Hematopoietic multipotent progenitor cell treated with erythropoietin and hydrocortisone succinate and interleukin-3 and kit ligand, for 15 days (in vitro differentiated cells): Measurements from ENCODE around the gene SPIN2B.
"Not testable (repeated sequence)": the region's sequence is repeated elsewhere in the genome, so short reads cannot be mapped to it uniquely, and the experiment has no call there.

Experiments used
- DNase-seq: peaks from one replicate; pipeline ENCODE4 v3.0.0-alpha.2; 2015; ENCODE audit warnings: low spot score

The SPIN2B gene

DNA sequence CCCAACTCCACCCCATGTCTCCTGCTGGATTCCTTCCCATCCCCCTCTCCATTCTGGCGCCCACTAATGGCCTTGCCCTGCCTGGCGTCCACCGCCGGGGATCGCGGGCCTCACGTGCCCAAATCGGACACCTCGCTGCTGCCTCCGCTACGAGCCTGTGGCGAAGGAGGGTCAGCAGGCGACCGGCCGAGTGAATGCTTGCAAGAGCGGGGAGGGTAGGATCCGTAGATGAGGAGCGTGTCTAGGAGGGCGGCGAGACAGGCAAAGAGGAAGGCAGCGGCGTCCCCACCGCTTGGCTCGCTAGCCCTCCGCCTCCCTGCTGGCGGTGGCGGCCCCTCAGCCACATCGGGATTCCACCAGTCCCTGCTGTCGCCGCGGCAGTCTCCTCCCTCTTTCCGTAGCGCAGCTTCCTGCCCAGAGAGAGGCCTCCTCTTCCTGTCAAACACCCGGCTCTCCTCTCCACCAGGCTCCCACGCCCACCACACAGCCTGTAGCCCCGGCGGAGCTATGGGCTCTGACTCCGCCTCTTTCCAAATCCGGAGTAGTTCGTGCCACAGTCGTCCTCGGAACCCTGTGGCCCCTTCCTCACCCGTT, at the start of gene SPIN2B:
Gene SPIN2B (minus strand): TSS at position 387 of the 594 bp plus-strand sequence.
- peak; percentile 69 for DNase-seq

DNA sequence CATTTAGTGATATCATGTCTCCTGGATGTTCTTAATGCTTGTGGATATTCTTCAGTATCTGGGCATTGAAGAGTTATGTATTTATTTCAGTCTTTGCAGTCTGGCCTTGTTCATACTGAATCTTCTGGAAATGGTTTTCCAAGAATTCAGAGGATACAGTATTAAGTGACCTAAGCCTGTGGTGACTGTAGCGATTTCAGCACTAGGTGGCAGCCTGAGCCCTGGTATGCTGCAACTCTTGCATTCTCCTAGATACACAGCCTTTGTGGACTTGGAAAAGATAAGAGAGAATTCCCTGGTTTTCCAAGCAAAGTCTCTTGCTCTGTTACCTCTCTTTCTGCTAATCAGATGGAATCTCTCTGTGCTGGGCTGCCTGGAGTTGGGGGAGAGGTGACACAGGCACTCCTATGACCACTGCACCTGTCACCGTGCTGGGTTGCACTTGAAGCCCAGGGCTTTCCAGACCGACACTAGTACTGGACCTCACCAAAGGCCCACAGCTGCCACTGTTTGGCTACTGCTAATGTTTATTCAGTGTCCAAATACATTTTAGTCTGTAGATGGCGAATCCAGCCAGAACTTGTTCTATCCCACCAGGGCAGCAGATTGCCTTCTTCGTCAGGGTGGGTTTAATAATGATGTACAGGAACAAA, 35.2 kb upstream of the SPIN2B start:
- DNase-seq = no peak

DNA sequence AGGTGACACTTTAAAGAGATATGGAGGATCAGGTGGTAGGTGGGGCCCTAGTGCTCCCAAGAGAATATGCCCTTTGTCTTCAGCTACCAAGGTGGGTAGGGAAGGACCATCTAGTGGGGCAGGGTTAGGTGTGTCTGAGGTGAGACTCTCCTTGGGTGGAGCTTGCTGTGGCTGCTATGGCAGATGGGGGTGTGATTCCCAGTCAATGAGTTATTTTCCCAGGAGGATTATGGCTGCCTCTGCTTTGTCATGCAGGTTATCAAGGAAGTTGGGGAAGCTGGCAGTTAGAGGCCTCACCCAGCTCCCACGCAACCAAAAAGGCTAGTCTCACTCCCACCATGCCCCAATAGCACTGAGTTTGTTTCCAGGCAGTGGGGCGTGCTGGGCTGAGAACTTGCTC, 33.8 kb upstream of the SPIN2B start:
- DNase-seq = no peak

DNA sequence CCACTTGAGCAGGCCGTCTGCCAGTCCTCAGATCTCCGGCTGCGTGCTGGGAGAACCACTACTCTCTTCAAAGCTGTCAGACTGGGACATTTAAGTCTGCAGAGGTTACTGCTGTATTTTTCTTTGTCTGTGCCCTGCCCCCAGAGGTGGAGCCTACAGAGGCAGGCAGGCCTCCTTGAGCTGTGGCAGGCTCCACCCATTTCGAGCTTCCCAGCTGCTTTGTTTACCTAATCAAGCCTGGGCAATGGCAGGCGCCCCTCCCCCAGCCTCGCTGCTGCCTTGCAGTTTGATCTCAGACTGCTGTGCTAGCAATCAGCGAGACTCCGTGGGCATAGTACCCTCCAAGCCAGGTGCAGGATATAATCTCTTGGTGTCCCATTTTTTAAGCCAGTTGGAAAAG, 30.9 kb upstream of the SPIN2B start:
- not testable (repeated sequence) for DNase-seq

DNA sequence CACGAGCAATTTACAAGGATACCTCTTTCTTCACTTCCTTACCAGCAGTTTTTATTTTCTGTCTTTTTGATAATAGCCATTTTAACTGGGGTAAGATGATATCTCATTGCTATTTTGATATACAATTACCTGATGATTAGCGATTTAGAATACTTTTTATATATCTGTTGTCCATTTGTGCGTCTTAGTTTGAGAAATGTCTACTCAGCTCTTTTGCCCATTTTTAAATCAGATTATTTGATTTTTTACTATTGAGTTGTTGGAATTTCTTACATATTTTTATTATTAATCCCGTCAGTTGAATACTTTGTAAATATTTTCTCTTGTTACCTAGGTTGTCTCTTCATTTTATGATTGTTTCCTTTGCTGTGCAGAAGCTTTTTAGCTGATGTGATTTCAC, 17.3 kb upstream of the SPIN2B start:
- DNase-seq = no peak

DNA sequence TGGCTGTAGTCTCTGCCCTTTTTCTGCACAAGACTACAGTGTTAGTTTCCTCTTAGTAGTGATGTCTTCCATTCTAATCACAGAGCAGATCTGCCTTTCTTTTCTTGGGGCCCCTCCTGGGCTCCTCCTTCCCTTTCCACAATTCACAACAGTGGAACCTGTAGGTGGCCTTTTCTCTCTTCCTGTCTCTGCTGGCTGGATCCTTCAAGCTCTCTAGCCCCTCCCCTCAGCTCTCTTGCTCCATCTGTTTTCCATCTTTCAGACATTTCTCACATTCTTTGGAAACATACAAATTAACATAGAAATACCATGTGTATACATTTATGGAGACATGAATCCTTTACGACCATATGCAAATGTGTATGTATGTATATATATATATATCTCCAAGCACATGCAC, 16.2 kb upstream of the SPIN2B start:
- DNase-seq = no peak

DNA sequence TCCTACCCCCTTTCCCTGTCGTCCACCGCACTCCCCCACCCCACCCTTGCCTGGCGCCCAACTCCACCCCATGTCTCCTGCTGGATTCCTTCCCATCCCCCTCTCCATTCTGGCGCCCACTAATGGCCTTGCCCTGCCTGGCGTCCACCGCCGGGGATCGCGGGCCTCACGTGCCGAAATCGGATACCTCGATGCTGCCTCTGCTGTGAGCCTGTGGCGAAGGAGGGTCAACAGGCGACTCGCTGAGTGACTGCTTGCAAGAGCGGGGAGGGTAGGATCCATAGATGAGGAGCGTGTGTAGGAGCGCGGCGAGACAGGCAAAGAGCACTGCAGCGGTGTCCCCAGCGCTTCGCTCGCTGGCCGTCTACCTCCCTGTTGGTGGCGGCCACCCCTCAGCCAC, 15.7 kb upstream of the SPIN2B start, which contains the start of gene SPIN2A:
Gene SPIN2A (minus strand): TSS at position 325 of the 400 bp plus-strand sequence. CDS start 800 bp downstream, outside the sequence.
- DNase-seq = not testable (repeated sequence)

DNA sequence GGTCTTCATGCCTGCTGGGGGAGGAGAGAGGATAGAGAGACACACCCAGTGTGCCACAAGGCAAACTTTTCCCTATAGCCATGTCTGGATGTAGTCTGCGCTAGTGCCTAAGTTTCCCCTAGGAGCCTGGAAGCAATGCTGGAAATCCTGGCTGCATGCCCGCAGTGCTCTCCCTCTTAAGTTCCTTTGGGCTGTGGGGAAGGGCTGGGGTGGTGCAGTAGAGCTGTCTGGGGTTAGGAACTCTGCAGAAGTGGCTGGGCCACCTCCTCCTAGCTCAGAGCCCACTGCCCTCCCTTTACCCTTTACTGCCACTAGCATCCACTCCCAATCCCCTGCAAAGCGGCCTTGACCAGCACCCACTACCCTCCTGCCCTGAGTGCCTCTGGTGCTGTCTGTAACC, 15.2 kb upstream of the SPIN2B start:
- not testable (repeated sequence) for DNase-seq

DNA sequence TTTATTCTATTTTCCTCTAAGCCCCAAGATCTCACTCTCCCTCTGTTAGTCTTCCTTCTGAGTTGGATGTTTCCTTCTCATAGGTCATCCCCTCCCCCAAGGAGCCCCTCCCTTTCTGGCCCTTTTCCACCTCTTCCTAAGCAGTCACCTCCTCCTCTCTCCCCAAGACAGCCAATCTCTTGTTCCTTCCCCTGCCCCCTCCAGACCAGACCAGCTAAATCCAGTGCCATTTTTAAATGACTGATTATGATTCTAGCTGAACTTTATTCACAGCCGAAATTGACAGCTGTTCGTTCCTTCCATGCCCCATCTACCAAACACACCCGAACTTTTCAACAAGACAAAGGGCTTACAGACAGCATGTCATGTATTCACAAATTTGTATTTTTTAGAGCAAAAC, 13.9 kb upstream of the SPIN2B start:
- DNase-seq = no peak

DNA sequence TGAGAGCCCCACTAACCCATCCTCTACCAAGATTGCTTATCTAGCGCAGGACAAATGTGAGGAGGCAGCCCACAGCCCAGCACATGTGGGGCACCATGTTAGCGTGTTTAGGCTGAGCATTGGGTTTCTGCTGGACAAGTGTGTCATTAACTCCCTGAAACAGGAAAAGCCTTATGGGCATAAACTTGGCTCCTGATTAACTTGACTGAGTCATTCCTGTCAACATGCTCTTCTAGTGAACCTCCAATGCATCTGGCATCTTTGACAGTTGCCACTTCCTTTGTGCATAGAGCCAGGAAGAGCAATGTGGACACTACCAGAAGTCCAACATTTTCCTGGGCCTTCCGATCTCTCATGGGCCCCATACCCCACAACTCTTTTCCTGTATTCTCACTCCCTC, 13.4 kb upstream of the SPIN2B start:
- DNase-seq = no peak

DNA sequence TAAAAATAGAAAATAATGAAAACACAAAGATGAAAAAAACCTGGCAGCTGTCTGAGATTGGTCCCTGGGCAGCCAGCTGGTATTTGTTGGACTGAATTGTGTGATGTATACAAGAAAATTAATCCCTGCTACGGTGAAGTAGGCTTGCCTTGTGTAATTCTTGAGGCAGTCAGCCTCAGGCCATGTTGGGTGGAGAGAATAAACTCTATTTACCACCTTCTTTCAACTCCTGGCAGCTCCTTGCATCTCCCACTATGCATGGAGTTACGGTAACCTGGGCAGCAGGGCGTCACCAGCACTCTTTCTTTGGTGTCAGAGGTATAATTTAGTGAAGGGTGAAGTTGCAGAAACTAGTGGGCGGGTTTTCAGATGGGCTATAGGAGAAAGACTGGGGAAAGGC, 12.4 kb upstream of the SPIN2B start:
- no peak for DNase-seq

DNA sequence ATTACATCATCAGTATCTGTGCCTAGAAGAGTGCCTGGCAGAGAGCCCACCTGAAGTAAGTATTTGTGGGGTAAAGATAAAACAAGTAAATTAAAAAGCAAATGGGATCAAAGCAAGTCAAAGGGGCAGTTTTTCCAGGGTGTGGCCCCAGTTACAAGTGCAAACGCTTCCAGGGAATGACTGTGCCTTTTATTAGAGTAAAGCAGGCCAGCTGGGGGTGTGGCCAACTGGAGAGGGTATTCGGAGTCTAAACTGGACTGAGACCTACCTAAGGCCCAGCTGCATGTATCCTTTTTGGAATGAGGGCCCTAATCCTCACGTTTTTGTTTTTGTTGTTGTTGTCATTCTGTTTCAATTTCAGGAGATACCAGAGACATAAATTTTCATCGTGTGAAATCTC, 11.9 kb upstream of the SPIN2B start:
- peak; percentile 33 for DNase-seq

DNA sequence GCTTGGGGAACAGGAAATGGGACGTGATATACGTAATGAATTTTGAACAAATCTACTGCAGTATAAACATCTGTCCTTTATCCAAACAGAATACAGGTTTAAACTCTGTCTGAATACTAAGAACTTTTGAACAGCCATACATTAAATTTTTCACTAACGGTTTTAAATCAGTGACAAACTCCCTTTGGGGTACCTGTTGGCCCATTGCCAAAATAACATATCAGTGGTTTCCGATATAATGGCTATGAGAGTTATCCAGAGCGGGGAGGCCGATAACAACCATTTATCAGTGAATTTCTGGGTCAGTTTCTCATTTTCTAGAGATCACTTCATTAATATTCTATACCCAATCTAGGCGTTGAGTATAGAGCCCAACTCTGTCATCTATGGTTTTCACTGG, 10.7 kb upstream of the SPIN2B start:
- DNase-seq = no peak

DNA sequence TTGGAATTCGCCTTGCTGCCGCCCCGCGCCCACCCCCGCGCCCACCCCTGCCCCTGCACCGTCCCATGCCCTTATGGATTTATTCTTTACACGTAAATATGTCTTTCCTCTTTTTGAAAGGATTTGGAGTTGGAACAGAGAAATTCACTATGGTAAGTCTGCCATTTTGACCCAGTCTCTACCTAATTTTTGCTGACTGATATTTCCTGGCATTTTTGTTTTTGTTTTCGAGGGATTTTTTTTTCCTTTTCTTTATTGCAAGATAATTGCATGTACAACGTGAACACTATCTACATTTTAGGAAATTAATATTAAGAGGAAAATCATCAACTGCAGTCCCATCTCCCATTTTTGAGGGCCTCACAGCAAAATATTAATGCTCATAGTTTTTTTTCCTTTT, 468 bp upstream of the SPIN2B start:
- DNase-seq = no peak

DNA sequence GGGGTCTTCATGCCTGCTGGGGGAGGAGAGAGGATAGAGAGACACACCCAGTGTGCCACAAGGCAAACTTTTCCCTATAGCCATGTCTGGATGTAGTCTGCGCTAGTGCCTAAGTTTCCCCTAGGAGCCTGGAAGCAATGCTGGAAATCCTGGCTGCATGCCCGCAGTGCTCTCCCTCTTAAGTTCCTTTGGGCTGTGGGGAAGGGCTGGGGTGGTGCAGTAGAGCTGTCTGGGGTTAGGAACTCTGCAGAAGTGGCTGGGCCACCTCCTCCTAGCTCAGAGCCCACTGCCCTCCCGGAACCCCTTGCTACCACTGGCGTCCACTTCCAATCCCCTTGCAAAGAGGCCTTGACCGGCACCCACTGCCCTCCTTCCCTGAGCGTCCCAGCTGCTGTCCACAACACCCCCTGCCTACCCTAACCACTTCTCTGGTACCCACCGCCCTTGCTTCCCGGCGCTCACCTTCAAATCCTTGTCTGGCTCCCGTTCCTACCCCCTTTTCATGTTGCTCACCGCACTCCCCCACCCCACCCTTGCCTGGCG, 658 bp downstream of the SPIN2B start:
- not testable (repeated sequence) for DNase-seq

DNA sequence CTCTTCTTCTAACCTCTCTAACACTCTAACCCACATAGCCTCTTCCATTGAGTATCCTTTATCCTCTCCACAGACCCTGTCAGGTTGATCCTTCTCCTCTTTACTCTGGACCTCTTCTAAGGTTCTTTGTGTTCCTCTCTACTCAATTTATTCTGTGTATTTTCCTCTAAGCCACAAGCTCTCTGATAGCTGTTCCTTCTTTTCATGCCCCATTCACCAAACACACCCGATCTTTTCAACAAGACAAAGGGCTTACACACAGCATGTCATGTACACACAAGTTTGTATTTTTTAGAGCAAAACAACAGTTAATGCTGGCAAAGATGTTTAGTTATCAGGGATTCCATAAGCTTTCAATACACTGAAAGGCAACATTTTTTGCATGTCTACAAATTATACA, 1.9 kb downstream of the SPIN2B start:
- DNase-seq = no peak

DNA sequence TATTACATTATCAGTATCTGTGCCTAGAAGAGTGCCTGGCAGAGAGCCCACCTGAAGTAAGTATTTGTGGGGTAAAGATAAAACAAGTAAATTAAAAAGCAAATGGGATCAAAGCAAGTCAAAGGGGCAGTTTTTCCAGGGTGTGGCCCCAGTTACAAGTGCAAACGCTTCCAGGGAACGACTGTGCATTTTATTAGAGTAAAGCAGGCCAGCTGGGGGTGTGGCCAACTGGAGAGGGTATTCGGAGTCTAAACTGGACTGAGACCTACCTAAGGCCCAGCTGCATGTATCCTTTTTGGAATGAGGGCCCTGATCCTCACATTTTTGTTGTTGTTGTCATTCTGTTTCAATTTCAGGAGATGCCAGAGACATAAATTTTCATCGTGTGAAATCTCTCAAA, 3.8 kb downstream of the SPIN2B start:
- not testable (repeated sequence) for DNase-seq

DNA sequence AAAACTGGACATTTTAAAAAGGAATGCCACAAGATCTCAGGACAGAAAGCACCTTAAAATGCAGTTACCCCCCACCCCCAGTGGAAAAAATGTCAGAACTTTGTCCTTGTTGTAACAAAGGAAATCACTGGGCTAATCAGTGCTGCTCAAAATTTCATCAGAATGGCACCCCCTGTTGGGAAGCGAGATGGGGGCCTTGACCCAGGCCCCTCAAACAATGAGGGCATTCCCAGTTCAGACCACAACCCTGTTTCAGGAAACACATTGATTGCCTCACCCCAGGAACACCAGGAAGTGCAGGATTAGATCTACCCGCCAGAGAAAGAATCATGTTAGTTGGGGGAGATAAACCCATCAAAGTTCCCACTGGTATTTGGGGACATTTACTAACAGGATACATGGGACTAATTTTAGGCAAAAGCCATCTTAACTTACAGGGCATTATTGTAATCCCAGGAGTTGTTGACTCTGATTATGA, 16.4 kb downstream of the SPIN2B start:
- DNase-seq = no peak

DNA sequence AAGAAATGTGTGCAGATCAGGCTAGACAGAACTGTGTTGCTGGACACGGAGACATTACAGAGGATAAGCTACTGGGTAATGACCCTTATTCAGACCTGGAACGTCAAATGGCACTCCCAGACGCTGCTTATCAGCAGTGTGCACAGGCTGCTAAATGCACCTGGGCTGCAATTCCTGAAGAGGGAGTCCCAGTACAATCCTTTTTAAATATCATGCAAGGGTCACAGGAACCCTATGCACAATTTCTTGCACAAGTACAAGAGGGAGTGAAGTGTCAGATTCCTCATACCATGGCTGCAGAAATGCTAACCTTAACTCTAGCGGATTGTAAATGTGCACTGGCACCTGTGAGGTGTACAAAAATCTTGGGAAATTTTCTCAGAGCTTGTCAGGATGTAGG, 16.9 kb downstream of the SPIN2B start:
- DNase-seq = no peak

DNA sequence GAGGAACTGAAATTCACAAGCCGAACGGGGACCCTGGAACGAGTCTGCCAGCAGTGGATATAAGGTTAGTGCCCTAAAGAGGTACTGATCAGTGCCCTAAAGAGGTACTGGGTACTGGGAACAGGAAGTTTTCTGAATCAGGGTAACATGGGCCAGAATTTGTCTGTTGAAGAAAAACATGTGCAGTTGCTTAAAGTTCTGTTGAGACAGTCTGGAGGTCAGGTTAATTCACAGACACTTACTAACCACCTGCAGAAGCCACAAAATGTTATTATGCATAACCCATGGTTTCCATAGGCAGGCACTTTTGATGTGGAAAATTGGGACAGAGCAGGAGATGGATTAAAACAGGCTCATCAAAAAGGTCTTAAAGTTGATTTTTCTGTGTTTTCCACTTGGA, 17.9 kb downstream of the SPIN2B start:
- no peak for DNase-seq

DNA sequence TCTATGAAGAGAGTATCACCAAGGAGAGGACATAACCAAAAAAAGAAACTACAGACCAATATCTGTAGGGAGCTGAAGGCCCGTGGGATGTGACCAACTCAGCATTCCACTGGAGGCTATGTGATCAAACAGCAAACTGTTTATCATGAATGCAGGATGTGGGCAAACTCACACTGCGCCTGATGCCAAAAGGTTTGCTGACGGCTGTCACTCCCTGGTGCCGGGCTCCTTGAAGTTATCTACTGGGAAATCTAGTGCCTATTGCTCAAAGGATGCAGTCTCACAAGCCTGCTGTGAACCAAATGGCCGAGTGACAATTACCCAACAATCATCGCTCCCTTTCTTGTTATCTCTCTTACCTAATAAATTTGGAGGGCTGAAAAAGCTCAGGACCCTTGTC, 18.4 kb downstream of the SPIN2B start:
- DNase-seq = not testable (repeated sequence)

DNA sequence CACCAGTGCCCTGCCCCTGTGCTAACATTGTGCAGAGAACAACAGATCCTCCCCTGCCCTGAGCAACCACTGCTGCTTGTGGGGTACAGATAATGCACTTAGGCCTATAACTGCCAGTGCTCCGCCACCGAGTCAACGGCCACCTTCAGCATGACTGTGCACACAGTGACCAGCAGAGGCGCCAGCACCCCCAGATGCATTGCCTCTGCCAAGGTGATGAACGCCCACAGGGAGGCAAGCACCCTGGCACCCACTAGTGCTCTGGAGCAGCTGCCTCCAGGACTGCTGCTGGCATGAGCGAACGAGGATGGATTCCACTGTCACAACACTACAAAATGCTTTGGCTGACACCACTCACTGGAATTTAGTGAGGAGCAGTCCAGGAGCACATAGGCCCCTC, 38.2 kb downstream of the SPIN2B start:
- no peak for DNase-seq

DNA sequence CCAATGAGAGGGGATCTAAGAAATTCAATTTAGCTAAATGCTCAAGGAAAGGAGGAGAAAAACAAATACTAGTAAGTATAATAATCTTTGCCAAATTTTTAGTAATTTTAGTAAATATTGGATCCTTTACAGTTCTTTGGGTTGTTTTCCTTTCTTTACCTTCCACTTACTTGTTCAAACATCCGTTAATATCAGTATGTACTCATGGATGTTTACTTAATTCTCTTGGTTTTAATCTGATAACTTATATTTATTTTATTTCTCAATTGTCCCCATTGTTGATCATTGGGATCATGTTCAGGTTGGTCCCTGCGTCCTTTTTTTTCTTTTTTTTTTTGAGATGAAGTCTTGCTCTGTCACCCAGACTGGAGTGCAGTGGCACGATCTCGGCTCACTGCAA, 46.9 kb downstream of the SPIN2B start:
- DNase-seq = no peak
